Caki2 (cell line): ENCODE measurements around the gene HSD3B1. TPM values are rescaled to one million over a fixed set of nuclear protein-coding genes. Genes with fewer than 3 reads are reported as not detected.
"Not testable (repeated sequence)": the region's sequence is repeated elsewhere in the genome, so short reads cannot be mapped to it uniquely, and the experiment has no call there.

Experiments used
- DNase-seq: peaks from one replicate; pipeline ENCODE4 v3.0.0-alpha.2; 2015; ENCODE audit warnings: low read depth
- in situ Hi-C: cut with HindIII; loops from 2 replicates; pipeline ENCODE4 v1.10.0; 2016; ENCODE audit warnings: low sequenced_read_pairs, low pct_unique_long_range_greater_than_20kb, mixed read lengths
- total RNA-seq: library from RNA; depleted of rRNA; stranded (reverse); fragments of >200 nt; shearing (Covaris generic); gene quantifications from 2 replicates; pipeline ENCODE4 v1.2.3, GENCODE V29; 2014; ENCODE audit warnings: low replicate concordance

The HSD3B1 gene
- total RNA-seq, 1 experiment from 2014 or later: not detected

GRCh38 chr1:119485201-119485600 is 21.8 kb upstream of the HSD3B1 start:
- no peak for DNase-seq
- in situ Hi-C loops: no loop called here

GRCh38 chr1:119488216-119488615 is 18.8 kb upstream of the HSD3B1 start:
- no peak for DNase-seq
- in situ Hi-C loops: no loop called here

- DNase-seq: no peak
- in situ Hi-C loops: no loop called here
Measured at GRCh38 chr1:119489201-119489600, 17.8 kb upstream of the HSD3B1 start.

- in situ Hi-C loops: no loop called here
- no peak for DNase-seq
Measured at GRCh38 chr1:119490925-119491324, 16.1 kb upstream of the HSD3B1 start.

GRCh38 chr1:119492763-119493162 is 14.2 kb upstream of the HSD3B1 start:
- in situ Hi-C loops: no loop called here
- DNase-seq: no peak

GRCh38 chr1:119504831-119505230 is 2.2 kb upstream of the HSD3B1 start:
- DNase-seq: no peak
- in situ Hi-C loops: no loop called here

GRCh38 chr1:119510046-119510445 is 3.0 kb downstream of the HSD3B1 start:
- DNase-seq: no peak
- in situ Hi-C loops: no loop called here

- in situ Hi-C loops: no loop called here
Measured at GRCh38 chr1:119515221-119515620, 8.2 kb downstream of the HSD3B1 start.

GRCh38 chr1:119516247-119516646 is 9.2 kb downstream of the HSD3B1 start:
- in situ Hi-C loops: no loop called here
- no peak for DNase-seq

More at GRCh38 chr1:119515221-119515620, 8.2 kb downstream of the HSD3B1 start:
- DNase-seq: no peak

GRCh38 chr1:119516680-119517079 is 9.7 kb downstream of the HSD3B1 start:
- DNase-seq: no peak
- in situ Hi-C loops: no loop called here

- in situ Hi-C loops, DNase-seq: not testable (repeated sequence)
Measured at GRCh38 chr1:119517667-119518066, 10.7 kb downstream of the HSD3B1 start.

GRCh38 chr1:119531606-119532323 is 24.8 kb downstream of the HSD3B1 start:
- in situ Hi-C loops: no loop called here
- no peak for DNase-seq

- no peak for DNase-seq
- in situ Hi-C loops: no loop called here
Measured at GRCh38 chr1:119532324-119532910, 25.4 kb downstream of the HSD3B1 start.

GRCh38 chr1:119535381-119535780 is 28.4 kb downstream of the HSD3B1 start:
- in situ Hi-C loops: no loop called here
- DNase-seq: no peak

GRCh38 chr1:119537966-119538365 is 31.0 kb downstream of the HSD3B1 start:
- in situ Hi-C loops: no loop called here

GRCh38 chr1:119539636-119540035 is 32.6 kb downstream of the HSD3B1 start:
- in situ Hi-C loops: no loop called here
- DNase-seq: no peak

More at GRCh38 chr1:119537966-119538365, 31.0 kb downstream of the HSD3B1 start:
- DNase-seq: no peak

GRCh38 chr1:119541389-119541788 is 34.4 kb downstream of the HSD3B1 start:
- DNase-seq: no peak
- in situ Hi-C loops: no loop called here

- DNase-seq: no peak
- in situ Hi-C loops: no loop called here
Measured at GRCh38 chr1:119542492-119542946, 35.5 kb downstream of the HSD3B1 start.

GRCh38 chr1:119544165-119544762 is 37.3 kb downstream of the HSD3B1 start:
- DNase-seq: no peak
- in situ Hi-C loops: no loop called here
